ENCODE data around the gene DSCAM. TPM values are rescaled to one million over a fixed set of nuclear protein-coding genes. Genes with fewer than 3 reads are reported as not detected.

Gene DSCAM
- total RNA-seq, 1 experiment from 2014 or later = 0.13 TPM

DNA sequence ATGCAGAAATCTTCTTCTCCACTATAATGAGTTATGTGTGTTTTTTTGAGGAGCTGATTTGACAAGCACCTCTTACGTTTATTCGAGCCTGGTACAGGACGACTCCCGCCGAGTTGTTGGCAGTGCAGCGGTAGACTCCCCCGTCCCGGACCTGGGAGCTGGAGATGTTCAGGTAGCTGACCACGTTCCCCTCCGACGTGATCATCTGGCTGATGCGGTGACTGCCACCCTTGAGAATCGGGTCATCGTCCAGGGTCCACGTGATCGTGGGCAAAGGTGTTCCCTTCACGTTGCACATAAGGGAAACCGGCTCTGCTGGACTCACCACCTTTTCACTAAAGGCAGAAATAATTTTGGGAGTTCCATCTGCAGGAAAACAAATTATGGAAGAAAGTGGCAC lies 507.9 kb downstream of the DSCAM start:
- Mint-ChIP-seq H3K27ac (no peak overlapping the region), H3K36me3 (no peaks in the 10 kb centered on the region), H3K4me1 (peaks cover 24% of the 10 kb centered on the region), H3K9me3 (no peaks in the 10 kb centered on the region), H3K4me3 (no peak overlapping the region), H3K27me3 (ENCODE audit: low read depth) (peaks cover 53% of the 10 kb centered on the region)
- DNase-seq (ENCODE audit: low spot score) = no peak
- TF ChIP-seq, protein P1, sequence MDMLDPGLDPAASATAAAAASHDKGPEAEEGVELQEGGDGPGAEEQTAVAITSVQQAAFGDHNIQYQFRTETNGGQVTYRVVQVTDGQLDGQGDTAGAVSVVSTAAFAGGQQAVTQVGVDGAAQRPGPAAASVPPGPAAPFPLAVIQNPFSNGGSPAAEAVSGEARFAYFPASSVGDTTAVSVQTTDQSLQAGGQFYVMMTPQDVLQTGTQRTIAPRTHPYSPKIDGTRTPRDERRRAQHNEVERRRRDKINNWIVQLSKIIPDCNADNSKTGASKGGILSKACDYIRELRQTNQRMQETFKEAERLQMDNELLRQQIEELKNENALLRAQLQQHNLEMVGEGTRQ (CRISPR knock-in tag; IDR thresholded peaks at IDR 0.05) = no peak
- TF ChIP-seq ZNF317 (CRISPR knock-in tag; IDR thresholded peaks at IDR 0.05; ENCODE audit: borderline replicate concordance, low read depth) (no peak), CREM (CRISPR knock-in tag; IDR thresholded peaks at IDR 0.05) (no peak), ZNF671 (CRISPR knock-in tag; IDR thresholded peaks at IDR 0.05) (no peak), NR2C2 (CRISPR knock-in tag; IDR thresholded peaks at IDR 0.05) (no peak), PRRX2 (CRISPR knock-in tag; IDR thresholded peaks at IDR 0.05) (no peak), TEAD4 (CRISPR knock-in tag; IDR thresholded peaks at IDR 0.05) (no peak), JAZF1 (CRISPR knock-in tag; IDR thresholded peaks at IDR 0.05) (no peak), ZNF423 (CRISPR knock-in tag; IDR thresholded peaks at IDR 0.05) (no peak), SP1 (CRISPR knock-in tag; conservative IDR thresholded peaks at IDR 0.05) (no peak), NR1H2 (CRISPR knock-in tag; IDR thresholded peaks at IDR 0.05) (no peak), ETV6 (CRISPR knock-in tag; IDR thresholded peaks at IDR 0.05) (no peak)
- TF ChIP-seq, protein P2, sequence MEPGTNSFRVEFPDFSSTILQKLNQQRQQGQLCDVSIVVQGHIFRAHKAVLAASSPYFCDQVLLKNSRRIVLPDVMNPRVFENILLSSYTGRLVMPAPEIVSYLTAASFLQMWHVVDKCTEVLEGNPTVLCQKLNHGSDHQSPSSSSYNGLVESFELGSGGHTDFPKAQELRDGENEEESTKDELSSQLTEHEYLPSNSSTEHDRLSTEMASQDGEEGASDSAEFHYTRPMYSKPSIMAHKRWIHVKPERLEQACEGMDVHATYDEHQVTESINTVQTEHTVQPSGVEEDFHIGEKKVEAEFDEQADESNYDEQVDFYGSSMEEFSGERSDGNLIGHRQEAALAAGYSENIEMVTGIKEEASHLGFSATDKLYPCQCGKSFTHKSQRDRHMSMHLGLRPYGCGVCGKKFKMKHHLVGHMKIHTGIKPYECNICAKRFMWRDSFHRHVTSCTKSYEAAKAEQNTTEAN (CRISPR knock-in tag; IDR thresholded peaks at IDR 0.05) = no peak
- TF ChIP-seq, protein P3, sequence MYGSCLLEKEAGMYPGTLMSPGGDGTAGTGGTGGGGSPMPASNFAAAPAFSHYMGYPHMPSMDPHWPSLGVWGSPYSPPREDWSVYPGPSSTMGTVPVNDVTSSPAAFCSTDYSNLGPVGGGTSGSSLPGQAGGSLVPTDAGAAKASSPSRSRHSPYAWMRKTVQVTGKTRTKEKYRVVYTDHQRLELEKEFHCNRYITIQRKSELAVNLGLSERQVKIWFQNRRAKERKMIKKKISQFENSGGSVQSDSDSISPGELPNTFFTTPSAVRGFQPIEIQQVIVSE (CRISPR knock-in tag; IDR thresholded peaks at IDR 0.05; ENCODE audit: borderline replicate concordance) = no peak
- TF ChIP-seq, protein P4, sequence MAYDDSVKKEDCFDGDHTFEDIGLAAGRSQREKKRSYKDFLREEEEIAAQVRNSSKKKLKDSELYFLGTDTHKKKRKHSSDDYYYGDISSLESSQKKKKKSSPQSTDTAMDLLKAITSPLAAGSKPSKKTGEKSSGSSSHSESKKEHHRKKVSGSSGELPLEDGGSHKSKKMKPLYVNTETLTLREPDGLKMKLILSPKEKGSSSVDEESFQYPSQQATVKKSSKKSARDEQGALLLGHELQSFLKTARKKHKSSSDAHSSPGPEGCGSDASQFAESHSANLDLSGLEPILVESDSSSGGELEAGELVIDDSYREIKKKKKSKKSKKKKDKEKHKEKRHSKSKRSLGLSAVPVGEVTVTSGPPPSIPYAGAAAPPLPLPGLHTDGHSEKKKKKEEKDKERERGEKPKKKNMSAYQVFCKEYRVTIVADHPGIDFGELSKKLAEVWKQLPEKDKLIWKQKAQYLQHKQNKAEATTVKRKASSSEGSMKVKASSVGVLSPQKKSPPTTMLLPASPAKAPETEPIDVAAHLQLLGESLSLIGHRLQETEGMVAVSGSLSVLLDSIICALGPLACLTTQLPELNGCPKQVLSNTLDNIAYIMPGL (CRISPR knock-in tag; IDR thresholded peaks at IDR 0.05) = no peak
- TF ChIP-seq, protein P5, sequence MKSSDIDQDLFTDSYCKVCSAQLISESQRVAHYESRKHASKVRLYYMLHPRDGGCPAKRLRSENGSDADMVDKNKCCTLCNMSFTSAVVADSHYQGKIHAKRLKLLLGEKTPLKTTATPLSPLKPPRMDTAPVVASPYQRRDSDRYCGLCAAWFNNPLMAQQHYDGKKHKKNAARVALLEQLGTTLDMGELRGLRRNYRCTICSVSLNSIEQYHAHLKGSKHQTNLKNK (CRISPR knock-in tag; IDR thresholded peaks at IDR 0.05) = no peak
- TF ChIP-seq, protein P6, sequence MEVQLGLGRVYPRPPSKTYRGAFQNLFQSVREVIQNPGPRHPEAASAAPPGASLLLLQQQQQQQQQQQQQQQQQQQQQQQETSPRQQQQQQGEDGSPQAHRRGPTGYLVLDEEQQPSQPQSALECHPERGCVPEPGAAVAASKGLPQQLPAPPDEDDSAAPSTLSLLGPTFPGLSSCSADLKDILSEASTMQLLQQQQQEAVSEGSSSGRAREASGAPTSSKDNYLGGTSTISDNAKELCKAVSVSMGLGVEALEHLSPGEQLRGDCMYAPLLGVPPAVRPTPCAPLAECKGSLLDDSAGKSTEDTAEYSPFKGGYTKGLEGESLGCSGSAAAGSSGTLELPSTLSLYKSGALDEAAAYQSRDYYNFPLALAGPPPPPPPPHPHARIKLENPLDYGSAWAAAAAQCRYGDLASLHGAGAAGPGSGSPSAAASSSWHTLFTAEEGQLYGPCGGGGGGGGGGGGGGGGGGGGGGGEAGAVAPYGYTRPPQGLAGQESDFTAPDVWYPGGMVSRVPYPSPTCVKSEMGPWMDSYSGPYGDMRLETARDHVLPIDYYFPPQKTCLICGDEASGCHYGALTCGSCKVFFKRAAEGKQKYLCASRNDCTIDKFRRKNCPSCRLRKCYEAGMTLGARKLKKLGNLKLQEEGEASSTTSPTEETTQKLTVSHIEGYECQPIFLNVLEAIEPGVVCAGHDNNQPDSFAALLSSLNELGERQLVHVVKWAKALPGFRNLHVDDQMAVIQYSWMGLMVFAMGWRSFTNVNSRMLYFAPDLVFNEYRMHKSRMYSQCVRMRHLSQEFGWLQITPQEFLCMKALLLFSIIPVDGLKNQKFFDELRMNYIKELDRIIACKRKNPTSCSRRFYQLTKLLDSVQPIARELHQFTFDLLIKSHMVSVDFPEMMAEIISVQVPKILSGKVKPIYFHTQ (CRISPR knock-in tag; IDR thresholded peaks at IDR 0.05) = no peak
- ChIA-PET POLR2A (no interaction called here), CTCF (no interaction called here)
- ATAC-seq = no peak

DNA sequence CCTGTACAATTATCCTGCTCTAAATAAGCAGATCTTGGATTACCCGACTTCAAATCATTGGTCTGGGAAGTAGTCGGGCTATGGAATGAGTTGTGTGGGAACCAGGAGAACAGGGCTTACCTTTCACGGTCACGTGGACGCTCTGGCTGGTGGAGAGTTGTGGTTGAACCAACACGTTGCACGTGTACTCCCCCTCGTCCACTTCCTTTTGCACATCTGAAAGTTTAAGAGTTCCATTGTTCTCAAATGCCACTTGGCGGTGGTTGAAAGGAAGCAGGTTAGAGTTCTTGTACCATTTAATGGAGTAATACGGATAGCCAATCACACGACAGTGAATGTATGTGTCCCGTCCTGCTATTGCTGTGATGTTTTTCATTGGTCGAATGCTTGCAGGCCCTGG lies 509.0 kb downstream of the DSCAM start:
- no peak overlapping the region for H3K4me3 Mint-ChIP-seq
- H3K4me1 Mint-ChIP-seq = peaks cover 24% of the 10 kb centered on the region
- ChIA-PET POLR2A (no interaction called here), CTCF (no interaction called here)
- no peak for ATAC-seq
- no peak for TF ChIP-seq ZBTB21 (CRISPR knock-in tag; IDR thresholded peaks at IDR 0.05; ENCODE audit: borderline replicate concordance)
- TF ChIP-seq RELA (CRISPR knock-in tag; IDR thresholded peaks at IDR 0.05; ENCODE audit: borderline replicate concordance) = no peak
- TF ChIP-seq, protein P7, sequence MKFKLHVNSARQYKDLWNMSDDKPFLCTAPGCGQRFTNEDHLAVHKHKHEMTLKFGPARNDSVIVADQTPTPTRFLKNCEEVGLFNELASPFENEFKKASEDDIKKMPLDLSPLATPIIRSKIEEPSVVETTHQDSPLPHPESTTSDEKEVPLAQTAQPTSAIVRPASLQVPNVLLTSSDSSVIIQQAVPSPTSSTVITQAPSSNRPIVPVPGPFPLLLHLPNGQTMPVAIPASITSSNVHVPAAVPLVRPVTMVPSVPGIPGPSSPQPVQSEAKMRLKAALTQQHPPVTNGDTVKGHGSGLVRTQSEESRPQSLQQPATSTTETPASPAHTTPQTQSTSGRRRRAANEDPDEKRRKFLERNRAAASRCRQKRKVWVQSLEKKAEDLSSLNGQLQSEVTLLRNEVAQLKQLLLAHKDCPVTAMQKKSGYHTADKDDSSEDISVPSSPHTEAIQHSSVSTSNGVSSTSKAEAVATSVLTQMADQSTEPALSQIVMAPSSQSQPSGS (CRISPR knock-in tag; IDR thresholded peaks at IDR 0.05; ENCODE audit: borderline replicate concordance, low read depth) = no peak
- TF ChIP-seq ZNF121 (CRISPR knock-in tag; IDR thresholded peaks at IDR 0.05) = no peak
- TF ChIP-seq NFE2L1 (CRISPR knock-in tag; IDR thresholded peaks at IDR 0.05) = no peak
- TF ChIP-seq FOXK1 (CRISPR knock-in tag; IDR thresholded peaks at IDR 0.05) = no peak
- no peaks in the 10 kb centered on the region for H3K36me3 Mint-ChIP-seq
- H3K27ac Mint-ChIP-seq = no peak overlapping the region
- peaks cover 63% of the 10 kb centered on the region for H3K27me3 Mint-ChIP-seq (ENCODE audit: low read depth)
- no peaks in the 10 kb centered on the region for H3K9me3 Mint-ChIP-seq
- no peak for DNase-seq (ENCODE audit: low spot score)
